Neural crest cell (in vitro differentiated cells): ENCODE data around the gene COL5A1. TPM values are rescaled to one million over a fixed set of nuclear protein-coding genes. Genes with fewer than 3 reads are reported as not detected.

ENCODE experiments used
- DNase-seq: peaks from one replicate; pipeline ENCODE4 v3.0.0; 2021; ENCODE audit warnings: low read depth, mixed read lengths, low spot score
- H3K27ac Mint-ChIP-seq: one replicate; pipeline ENCODE4 v1.8.0; 2021; ENCODE audit warnings: mild to moderate bottlenecking, mixed read lengths; ENCODE audit not compliant: unreplicated experiment
- H3K27me3 Mint-ChIP-seq: 2 replicates; pipeline ENCODE4 v1.8.0; 2021; ENCODE audit warnings: low read depth, mild to moderate bottlenecking, mixed read lengths
- H3K36me3 Mint-ChIP-seq: 2 replicates; pipeline ENCODE4 v1.8.0; 2021; ENCODE audit warnings: low read depth, mild to moderate bottlenecking, mixed read lengths
- H3K4me1 Mint-ChIP-seq: 2 replicates; pipeline ENCODE4 v1.8.0; 2021; ENCODE audit warnings: mixed read lengths
- H3K4me3 Mint-ChIP-seq: one replicate; pipeline ENCODE4 v1.8.0; 2021; ENCODE audit warnings: mild to moderate bottlenecking, mixed read lengths
- H3K9me3 Mint-ChIP-seq: 2 replicates; pipeline ENCODE4 v1.8.0; 2021; ENCODE audit warnings: mixed read lengths
- CTCF ChIP-seq: fragments of 200-600 bp; sonication (generic); conservative IDR thresholded peaks from 2 replicates; pipeline ENCODE4 v1.5.0; 2021; ENCODE audit warnings: antibody characterized with exemption, mild to moderate bottlenecking
- total RNA-seq: library from RNA; stranded (reverse); gene quantifications from 2 replicates; pipeline ENCODE4 v1.2.1, GENCODE V29; 2021

The COL5A1 gene
- total RNA-seq, 1 donor from 2014 or later = 19.4 TPM

- no peak overlapping the region for H3K27ac Mint-ChIP-seq
- peaks cover 32% of the 10 kb centered on the region for H3K4me1 Mint-ChIP-seq
- no peak overlapping the region for H3K4me3 Mint-ChIP-seq
- TF ChIP-seq CTCF = no peak
- no peaks in the 10 kb centered on the region for H3K36me3 Mint-ChIP-seq
- no peak for DNase-seq
- no peaks in the 10 kb centered on the region for H3K9me3 Mint-ChIP-seq
- H3K27me3 Mint-ChIP-seq = no peaks in the 10 kb centered on the region
These were observed 13.3 kb upstream of the COL5A1 start for GRCh38 chr9:134628354-134628736.

- Mint-ChIP-seq H3K4me1 (peaks cover 27% of the 10 kb centered on the region), H3K9me3 (no peaks in the 10 kb centered on the region), H3K4me3 (no peak overlapping the region), H3K27ac (no peak overlapping the region), H3K27me3 (no peaks in the 10 kb centered on the region), H3K36me3 (no peaks in the 10 kb centered on the region)
- TF ChIP-seq CTCF = no peak
- DNase-seq = no peak
These were observed 12.5 kb upstream of the COL5A1 start for GRCh38 chr9:134629061-134629585.

- Mint-ChIP-seq H3K36me3 (no peaks in the 10 kb centered on the region), H3K4me3 (no peak overlapping the region), H3K9me3 (no peaks in the 10 kb centered on the region), H3K27me3 (no peaks in the 10 kb centered on the region), H3K4me1 (peaks cover 23% of the 10 kb centered on the region), H3K27ac (no peak overlapping the region)
- DNase-seq = no peak
- TF ChIP-seq CTCF = no peak
These were observed 11.8 kb upstream of the COL5A1 start for GRCh38 chr9:134629586-134630392.

GRCh38 chr9:134630393-134630790 is 11.2 kb upstream of the COL5A1 start:
- H3K27ac Mint-ChIP-seq = no peak overlapping the region
- H3K9me3 Mint-ChIP-seq = no peaks in the 10 kb centered on the region
- no peak for DNase-seq

GRCh38 chr9:134630861-134631260 is 10.7 kb upstream of the COL5A1 start:
- H3K4me1 Mint-ChIP-seq = peaks cover 12% of the 10 kb centered on the region
- H3K36me3 Mint-ChIP-seq = no peaks in the 10 kb centered on the region
- no peak overlapping the region for H3K27ac Mint-ChIP-seq
- DNase-seq = no peak
- no peaks in the 10 kb centered on the region for H3K27me3 Mint-ChIP-seq
- H3K4me3 Mint-ChIP-seq = no peak overlapping the region
- no peaks in the 10 kb centered on the region for H3K9me3 Mint-ChIP-seq
- no peak for TF ChIP-seq CTCF

More at GRCh38 chr9:134630393-134630790, 11.2 kb upstream of the COL5A1 start:
- Mint-ChIP-seq H3K4me3 (no peak overlapping the region), H3K27me3 (no peaks in the 10 kb centered on the region), H3K36me3 (no peaks in the 10 kb centered on the region), H3K4me1 (peaks cover 17% of the 10 kb centered on the region)
- no peak for TF ChIP-seq CTCF
